Activated CD8-positive, alpha-beta memory T cell treated with anti-CD3 and anti-CD28 coated beads, Interleukin-2, amount 10 ng/mL, durations not matched to agents 7 days and 5 days (primary cell): ENCODE data around the gene GJA4. TPM values are rescaled to one million over a fixed set of nuclear protein-coding genes. Genes with fewer than 3 reads are reported as not detected.
"Not testable (repeated sequence)": the region's sequence is repeated elsewhere in the genome, so short reads cannot be mapped to it uniquely, and the experiment has no call there.

Experiments
- ATAC-seq: fragments of 150-1000 bp; cut with Tn5 transposase; one replicate; pipeline ENCODE4 v1.10.0; 2021; ENCODE audit warnings: moderate library complexity
- CTCF ChIA-PET: fragments of 350-600 bp; sonication (Branson Sonifier 250); formaldehyde crosslinking; loops from one replicate; lab custom pipeline; 2021; ENCODE audit warnings: antibody characterized with exemption; lab: Charles Lee
- DNase-seq: peaks from one replicate; pipeline ENCODE4 v3.0.0-alpha.2; 2020
- H3K27ac Mint-ChIP-seq: one replicate; pipeline ENCODE4 v1.8.0; 2021; ENCODE audit warnings: mild to moderate bottlenecking, mixed read lengths
- H3K27me3 Mint-ChIP-seq: one replicate; pipeline ENCODE4 v1.8.0; 2021; ENCODE audit warnings: mixed read lengths
- H3K36me3 Mint-ChIP-seq: one replicate; pipeline ENCODE4 v1.8.0; 2021; ENCODE audit warnings: mild to moderate bottlenecking, mixed read lengths
- H3K4me1 Mint-ChIP-seq: one replicate; pipeline ENCODE4 v1.8.0; 2021; ENCODE audit warnings: mixed read lengths
- H3K4me3 Mint-ChIP-seq: one replicate; pipeline ENCODE4 v1.8.0; 2021; ENCODE audit warnings: mild to moderate bottlenecking, moderate library complexity, mixed read lengths
- H3K9me3 Mint-ChIP-seq: one replicate; pipeline ENCODE4 v1.8.0; 2022; ENCODE audit warnings: low read depth, mixed read lengths
- total RNA-seq, 2 experiments: library from RNA; stranded (reverse); gene quantifications; one replicate each; pipeline ENCODE4 v1.2.3, GENCODE V29; 2021

GJA4 gene
- total RNA-seq, 2 experiments from 2014 or later: not detected

- CTCF ChIA-PET: no interaction called here
- no peak for ATAC-seq
- DNase-seq: no peak
- H3K36me3 Mint-ChIP-seq: no peaks in the 10 kb centered on the region
- H3K4me1 Mint-ChIP-seq: no peaks in the 10 kb centered on the region
- no peaks in the 10 kb centered on the region for H3K9me3 Mint-ChIP-seq
- no peaks in the 10 kb centered on the region for H3K27me3 Mint-ChIP-seq
- H3K4me3 Mint-ChIP-seq: no peak overlapping the region
- H3K27ac Mint-ChIP-seq: no peak overlapping the region
These were observed 34.0 kb upstream of the GJA4 start for GRCh38 chr1:34758751-34759150.

- CTCF ChIA-PET: no interaction called here
These were observed 33.1 kb upstream of the GJA4 start, which contains the start of gene GJB4 for GRCh38 chr1:34759503-34760357. TSS of gene GJB4 (plus strand) at chr1:34759740. CDS start at chr1:34761255, 1,515 bp downstream.

DNA sequence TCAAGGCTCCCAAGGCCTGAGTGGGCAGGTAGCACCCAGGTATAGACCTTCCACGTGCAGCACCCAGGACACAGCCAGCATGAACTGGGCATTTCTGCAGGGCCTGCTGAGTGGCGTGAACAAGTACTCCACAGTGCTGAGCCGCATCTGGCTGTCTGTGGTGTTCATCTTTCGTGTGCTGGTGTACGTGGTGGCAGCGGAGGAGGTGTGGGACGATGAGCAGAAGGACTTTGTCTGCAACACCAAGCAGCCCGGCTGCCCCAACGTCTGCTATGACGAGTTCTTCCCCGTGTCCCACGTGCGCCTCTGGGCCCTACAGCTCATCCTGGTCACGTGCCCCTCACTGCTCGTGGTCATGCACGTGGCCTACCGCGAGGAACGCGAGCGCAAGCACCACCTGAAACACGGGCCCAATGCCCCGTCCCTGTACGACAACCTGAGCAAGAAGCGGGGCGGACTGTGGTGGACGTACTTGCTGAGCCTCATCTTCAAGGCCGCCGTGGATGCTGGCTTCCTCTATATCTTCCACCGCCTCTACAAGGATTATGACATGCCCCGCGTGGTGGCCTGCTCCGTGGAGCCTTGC, 31.5 kb upstream of the GJA4 start:
- ATAC-seq: no peak
- no peaks in the 10 kb centered on the region for H3K27me3 Mint-ChIP-seq
- no peak for DNase-seq
- CTCF ChIA-PET: no interaction called here
- no peaks in the 10 kb centered on the region for H3K4me1 Mint-ChIP-seq
- no peaks in the 10 kb centered on the region for H3K36me3 Mint-ChIP-seq
- H3K9me3 Mint-ChIP-seq: no peaks in the 10 kb centered on the region
- no peak overlapping the region for H3K4me3 Mint-ChIP-seq
- no peak overlapping the region for H3K27ac Mint-ChIP-seq

More at GRCh38 chr1:34759503-34760357, 33.1 kb upstream of the GJA4 start, which contains the start of gene GJB4:
- no peaks in the 10 kb centered on the region for H3K4me1 Mint-ChIP-seq
- H3K9me3 Mint-ChIP-seq: no peaks in the 10 kb centered on the region
- H3K27me3 Mint-ChIP-seq: no peaks in the 10 kb centered on the region
- H3K4me3 Mint-ChIP-seq: no peak within 1 kb of the TSS
- ATAC-seq (no peak), DNase-seq (no peak)
- no peak within 1 kb of the TSS for H3K27ac Mint-ChIP-seq
- H3K36me3 Mint-ChIP-seq: no peaks in the 10 kb centered on the region

DNA sequence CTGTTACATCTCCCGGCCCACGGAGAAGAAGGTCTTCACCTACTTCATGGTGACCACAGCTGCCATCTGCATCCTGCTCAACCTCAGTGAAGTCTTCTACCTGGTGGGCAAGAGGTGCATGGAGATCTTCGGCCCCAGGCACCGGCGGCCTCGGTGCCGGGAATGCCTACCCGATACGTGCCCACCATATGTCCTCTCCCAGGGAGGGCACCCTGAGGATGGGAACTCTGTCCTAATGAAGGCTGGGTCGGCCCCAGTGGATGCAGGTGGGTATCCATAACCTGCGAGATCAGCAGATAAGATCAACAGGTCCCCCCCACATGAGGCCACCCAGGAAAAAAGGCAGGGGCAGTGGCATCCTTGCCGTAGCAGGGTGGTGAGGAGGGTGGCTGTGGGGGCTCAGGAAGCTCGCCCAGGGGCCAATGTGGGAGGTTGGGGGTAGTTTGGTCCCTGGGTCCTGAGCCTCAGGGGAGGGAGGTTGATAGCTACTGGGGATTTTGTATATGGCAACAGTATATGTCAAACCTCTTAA, 31.0 kb upstream of the GJA4 start:
- ATAC-seq: no peak
- CTCF ChIA-PET: no interaction called here
- H3K36me3 Mint-ChIP-seq: no peaks in the 10 kb centered on the region
- no peaks in the 10 kb centered on the region for H3K9me3 Mint-ChIP-seq
- no peak overlapping the region for H3K4me3 Mint-ChIP-seq
- H3K4me1 Mint-ChIP-seq: no peaks in the 10 kb centered on the region
- no peak for DNase-seq
- no peak overlapping the region for H3K27ac Mint-ChIP-seq
- H3K27me3 Mint-ChIP-seq: no peaks in the 10 kb centered on the region

DNA sequence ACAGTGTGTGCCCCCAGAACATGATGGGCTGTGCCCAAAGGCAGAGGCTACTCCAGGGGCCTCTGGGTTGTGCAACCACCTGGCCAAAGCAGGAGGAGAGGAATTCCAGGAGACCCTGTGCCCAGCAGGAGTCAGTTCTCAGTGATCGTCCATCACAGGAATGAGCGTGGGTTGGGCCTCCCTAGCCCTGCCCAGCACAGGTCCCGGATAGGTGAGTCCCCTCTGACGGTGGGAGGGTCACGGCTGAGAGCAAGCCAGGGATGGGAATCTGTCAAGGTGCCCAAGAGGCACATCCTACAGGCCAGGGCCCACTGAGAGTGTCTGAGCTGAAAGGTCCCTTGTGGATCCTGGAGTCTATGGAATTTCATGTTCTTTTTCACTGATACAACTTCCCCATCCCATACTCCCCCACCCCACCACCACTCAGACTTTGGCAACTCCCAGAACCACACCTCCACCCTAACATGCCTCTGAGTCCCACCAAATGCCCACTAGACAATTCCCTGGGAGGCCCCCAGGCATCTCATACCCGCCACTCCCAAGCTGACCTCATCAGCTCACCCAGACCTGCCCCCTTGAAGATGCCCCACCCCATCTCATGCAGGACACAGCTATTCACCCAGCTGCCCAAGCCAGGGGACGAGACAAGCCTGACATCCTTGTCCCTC, 30.2 kb upstream of the GJA4 start:
- no peaks in the 10 kb centered on the region for H3K4me1 Mint-ChIP-seq
- CTCF ChIA-PET: no interaction called here
- H3K9me3 Mint-ChIP-seq: no peaks in the 10 kb centered on the region
- ATAC-seq (no peak), DNase-seq (no peak)
- no peak overlapping the region for H3K4me3 Mint-ChIP-seq
- no peak overlapping the region for H3K27ac Mint-ChIP-seq
- no peaks in the 10 kb centered on the region for H3K27me3 Mint-ChIP-seq
- H3K36me3 Mint-ChIP-seq: no peaks in the 10 kb centered on the region

GRCh38 chr1:34763142-34763781, 29.5 kb upstream of the GJA4 start:
- Mint-ChIP-seq H3K4me3 (no peak overlapping the region), H3K27ac (no peak overlapping the region), H3K27me3 (no peaks in the 10 kb centered on the region), H3K4me1 (no peaks in the 10 kb centered on the region), H3K36me3 (no peaks in the 10 kb centered on the region), H3K9me3 (no peaks in the 10 kb centered on the region)
- ATAC-seq (no peak), DNase-seq (no peak)
- CTCF ChIA-PET: no interaction called here

- no peaks in the 10 kb centered on the region for H3K36me3 Mint-ChIP-seq
- no peak overlapping the region for H3K27ac Mint-ChIP-seq
- no peaks in the 10 kb centered on the region for H3K27me3 Mint-ChIP-seq
- CTCF ChIA-PET: no interaction called here
- ATAC-seq: no peak
- no peaks in the 10 kb centered on the region for H3K9me3 Mint-ChIP-seq
- no peaks in the 10 kb centered on the region for H3K4me1 Mint-ChIP-seq
- no peak for DNase-seq
- H3K4me3 Mint-ChIP-seq: no peak overlapping the region
These were observed 23.9 kb upstream of the GJA4 start for GRCh38 chr1:34768856-34769255.

DNA sequence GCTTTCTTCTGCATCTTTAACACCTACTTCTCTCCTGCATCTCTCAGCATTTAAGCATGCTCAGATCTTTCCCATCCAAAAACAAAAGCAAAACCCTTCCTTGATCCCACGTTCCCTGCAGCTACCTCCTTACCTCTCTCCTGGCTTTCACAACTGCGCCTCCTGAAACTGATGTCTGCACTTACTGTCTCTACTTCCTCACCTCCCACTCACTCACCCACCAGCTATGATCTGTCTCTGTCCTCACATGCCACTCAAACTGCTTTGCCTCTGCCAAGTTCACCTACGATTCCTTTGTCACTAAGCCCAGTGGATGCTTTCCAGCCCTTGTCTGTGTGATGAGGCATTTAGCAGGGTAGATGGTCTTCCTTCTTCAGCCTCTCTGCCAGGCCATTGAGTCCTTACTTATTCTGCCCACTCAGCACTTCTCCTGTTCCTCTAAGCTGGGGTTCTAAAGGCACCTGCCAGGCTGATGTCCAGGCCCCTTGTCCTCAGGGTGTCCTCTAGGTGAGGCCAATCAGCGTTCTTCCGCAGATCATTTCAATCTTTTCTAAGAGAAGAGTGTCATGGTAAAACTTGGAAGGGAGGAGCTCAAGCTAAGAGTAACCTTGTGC, 21.8 kb upstream of the GJA4 start:
- CTCF ChIA-PET: no interaction called here
- Mint-ChIP-seq H3K27me3 (no peaks in the 10 kb centered on the region), H3K4me1 (no peaks in the 10 kb centered on the region), H3K27ac (no peak overlapping the region), H3K4me3 (no peak overlapping the region), H3K9me3 (no peaks in the 10 kb centered on the region), H3K36me3 (no peaks in the 10 kb centered on the region)
- no peak for DNase-seq
- no peak for ATAC-seq

GRCh38 chr1:34771573-34772371, 21.0 kb upstream of the GJA4 start:
- Mint-ChIP-seq H3K27ac (no peak overlapping the region), H3K9me3 (no peaks in the 10 kb centered on the region), H3K36me3 (no peaks in the 10 kb centered on the region), H3K27me3 (no peaks in the 10 kb centered on the region), H3K4me1 (no peaks in the 10 kb centered on the region), H3K4me3 (no peak overlapping the region)
- ATAC-seq (no peak), DNase-seq (no peak)
- CTCF ChIA-PET: no interaction called here

DNA sequence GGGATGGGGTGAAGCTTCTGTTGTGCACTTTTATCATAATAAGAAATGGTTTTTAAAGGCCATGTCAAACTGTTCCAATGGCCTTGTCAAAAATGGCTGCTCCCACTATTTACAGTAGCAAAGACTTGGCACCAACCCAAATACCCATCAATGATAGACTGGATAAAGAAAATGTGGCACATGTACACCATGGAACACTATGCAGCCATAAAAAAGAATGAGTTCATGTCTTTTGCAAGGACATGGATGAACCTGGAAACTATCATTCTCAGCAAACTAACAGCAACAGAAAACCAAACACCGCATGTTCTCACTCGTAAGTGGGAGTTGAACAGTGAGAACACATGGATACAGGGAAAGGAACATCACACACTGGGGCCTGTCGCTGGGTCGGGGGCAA, 19.7 kb upstream of the GJA4 start:
- H3K4me1 Mint-ChIP-seq, ATAC-seq, H3K27ac Mint-ChIP-seq, CTCF ChIA-PET, H3K4me3 Mint-ChIP-seq, DNase-seq, H3K9me3 Mint-ChIP-seq, H3K36me3 Mint-ChIP-seq, H3K27me3 Mint-ChIP-seq: not testable (repeated sequence)

GRCh38 chr1:34774957-34775356, 17.8 kb upstream of the GJA4 start:
- Mint-ChIP-seq H3K4me1 (no peaks in the 10 kb centered on the region), H3K9me3 (no peaks in the 10 kb centered on the region), H3K27ac (no peak overlapping the region), H3K27me3 (peaks cover 19% of the 10 kb centered on the region), H3K36me3 (no peaks in the 10 kb centered on the region), H3K4me3 (no peak overlapping the region)
- DNase-seq (no peak), ATAC-seq (no peak)
- CTCF ChIA-PET: interaction anchor here (1.4 kb wide), 1 partner anchor 32 kb away, joined by 4 read pairs; no protein-coding TSS in a partner anchor

DNA sequence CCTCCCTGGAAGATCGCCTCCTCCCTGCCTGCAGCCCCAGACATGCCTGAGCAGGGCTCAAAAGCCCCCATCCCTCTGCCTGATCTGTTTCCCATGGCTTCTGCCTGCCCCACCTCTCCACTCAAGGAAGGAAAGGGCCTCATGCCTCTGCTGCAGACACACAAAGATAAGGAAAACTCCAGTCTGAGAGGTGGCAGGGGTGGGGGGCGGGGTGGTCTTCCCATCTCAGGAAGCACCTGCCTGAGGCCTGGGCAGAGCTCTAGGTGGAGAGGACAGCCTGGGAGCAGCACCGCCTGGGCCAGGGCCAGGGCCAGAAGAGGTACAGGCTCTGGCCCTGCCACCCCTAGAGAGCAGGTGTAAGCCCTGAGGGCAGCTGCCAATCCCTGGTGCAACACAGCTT, 15.9 kb upstream of the GJA4 start:
- Mint-ChIP-seq H3K4me3 (no peak overlapping the region), H3K27ac (no peak overlapping the region), H3K36me3 (no peaks in the 10 kb centered on the region), H3K9me3 (no peaks in the 10 kb centered on the region), H3K4me1 (peaks cover 2% of the 10 kb centered on the region), H3K27me3 (peaks cover 31% of the 10 kb centered on the region)
- no peak for DNase-seq
- CTCF ChIA-PET: interaction anchor here (1.4 kb wide), 1 partner anchor 9 kb away, joined by 4 read pairs; no protein-coding TSS in a partner anchor
- no peak for ATAC-seq
